ENCODE measurements around the gene FAM53B.

DNA sequence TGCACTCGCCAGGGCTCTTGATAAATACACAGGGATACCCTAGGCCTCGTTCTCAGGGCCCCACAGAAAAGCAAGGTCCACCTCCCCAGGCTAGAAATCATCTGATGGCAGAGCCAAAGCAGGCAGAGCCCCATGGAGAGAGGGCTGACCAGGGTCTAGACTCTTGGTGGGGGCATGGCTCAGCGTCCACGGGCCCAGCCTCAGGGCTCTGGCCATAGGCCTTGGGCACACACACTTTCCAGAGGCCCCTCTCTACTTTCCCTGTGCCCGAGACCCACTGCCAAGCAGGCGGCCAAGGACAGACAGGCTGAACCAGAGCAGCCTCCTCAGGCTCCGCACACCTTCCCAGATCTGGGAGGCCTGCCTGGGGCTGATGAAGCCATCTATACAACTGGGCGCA is 64.8 kb downstream of the FAM53B start:
- TF ChIP-seq POLR2A (IDR thresholded peaks at IDR 0.05): no peak
- TF ChIP-seq, protein P1, sequence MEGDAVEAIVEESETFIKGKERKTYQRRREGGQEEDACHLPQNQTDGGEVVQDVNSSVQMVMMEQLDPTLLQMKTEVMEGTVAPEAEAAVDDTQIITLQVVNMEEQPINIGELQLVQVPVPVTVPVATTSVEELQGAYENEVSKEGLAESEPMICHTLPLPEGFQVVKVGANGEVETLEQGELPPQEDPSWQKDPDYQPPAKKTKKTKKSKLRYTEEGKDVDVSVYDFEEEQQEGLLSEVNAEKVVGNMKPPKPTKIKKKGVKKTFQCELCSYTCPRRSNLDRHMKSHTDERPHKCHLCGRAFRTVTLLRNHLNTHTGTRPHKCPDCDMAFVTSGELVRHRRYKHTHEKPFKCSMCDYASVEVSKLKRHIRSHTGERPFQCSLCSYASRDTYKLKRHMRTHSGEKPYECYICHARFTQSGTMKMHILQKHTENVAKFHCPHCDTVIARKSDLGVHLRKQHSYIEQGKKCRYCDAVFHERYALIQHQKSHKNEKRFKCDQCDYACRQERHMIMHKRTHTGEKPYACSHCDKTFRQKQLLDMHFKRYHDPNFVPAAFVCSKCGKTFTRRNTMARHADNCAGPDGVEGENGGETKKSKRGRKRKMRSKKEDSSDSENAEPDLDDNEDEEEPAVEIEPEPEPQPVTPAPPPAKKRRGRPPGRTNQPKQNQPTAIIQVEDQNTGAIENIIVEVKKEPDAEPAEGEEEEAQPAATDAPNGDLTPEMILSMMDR (IDR thresholded peaks at IDR 0.05): no peak
- TF ChIP-seq EP300 (IDR thresholded peaks at IDR 0.05): no peak
- no peak for TF ChIP-seq POLR2AphosphoS5 (IDR thresholded peaks at IDR 0.05)
